Stimulated activated CD8-positive, alpha-beta memory T cell treated with anti-CD3 and anti-CD28 coated beads, Interleukin-12 subunit alpha, Interleukin-12 subunit beta, amount 100 ng/mL, for 1 hour (primary cell): ENCODE measurements around the gene TMEM143.
"Not testable (repeated sequence)": the region's sequence is repeated elsewhere in the genome, so short reads cannot be mapped to it uniquely, and the experiment has no call there.

Experiments used
- DNase-seq: peaks from one replicate; pipeline ENCODE4 v3.0.0-alpha.2; 2020; ENCODE audit warnings: low read depth

TMEM143 gene

DNA sequence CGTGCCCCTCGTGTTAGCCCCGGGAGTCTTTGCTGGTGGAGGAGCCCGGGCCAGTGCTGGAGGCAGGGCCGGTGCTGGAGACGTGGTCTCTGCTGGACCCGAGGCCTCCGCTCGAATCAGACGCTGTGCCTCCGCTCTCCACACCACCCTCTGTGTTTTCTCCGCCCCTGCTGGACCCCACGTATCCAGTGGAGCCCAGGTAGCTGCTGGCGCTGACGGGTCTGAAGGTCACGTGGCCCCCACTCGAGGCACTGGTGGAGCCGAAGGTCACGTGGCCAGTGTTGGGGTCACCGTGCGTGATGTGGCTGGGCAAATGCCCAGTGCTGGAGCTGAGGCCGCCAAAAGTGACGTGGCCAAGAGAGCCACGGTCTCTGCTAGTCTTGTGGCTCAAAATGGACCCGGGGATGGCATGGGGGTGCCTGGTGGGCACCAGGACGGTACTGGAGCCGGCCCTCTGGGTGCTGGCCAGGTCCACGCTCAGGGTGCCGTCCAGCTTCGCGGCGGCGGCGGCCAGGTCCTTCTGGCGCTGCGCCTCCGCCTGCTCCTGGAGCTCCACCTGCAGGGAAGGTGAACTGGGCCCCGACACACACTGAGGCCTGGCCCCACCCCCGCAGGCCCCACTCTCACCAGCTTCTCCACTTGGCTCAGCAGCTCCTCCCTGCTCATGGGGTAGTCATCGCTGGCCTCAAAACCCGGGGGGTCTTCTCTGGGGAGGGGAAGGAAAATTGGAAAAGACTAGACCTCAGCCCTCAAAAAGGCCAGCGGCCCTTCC, 66.6 kb downstream of the TMEM143 start:
- no peak for DNase-seq

DNA sequence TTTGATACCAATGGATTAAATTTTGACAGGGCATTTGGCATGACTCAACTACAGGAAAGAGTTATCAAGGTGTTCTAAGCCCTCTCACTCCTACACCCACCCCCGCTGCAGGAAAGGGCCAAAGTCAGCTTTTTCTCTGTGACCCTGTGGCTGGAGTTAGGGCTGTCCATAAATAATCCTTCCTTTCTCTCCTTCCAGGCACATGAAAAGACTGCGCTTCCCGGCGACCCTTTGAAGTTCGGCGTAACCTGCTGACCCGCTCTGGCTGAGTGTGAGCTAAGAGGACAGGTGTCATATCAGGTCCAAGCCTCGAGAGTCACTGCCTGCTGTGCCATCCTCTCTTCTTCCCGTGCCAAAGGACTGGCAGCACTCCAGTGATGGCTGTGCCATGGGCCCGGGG, 68.3 kb downstream of the TMEM143 start:
- DNase-seq = no peak

DNA sequence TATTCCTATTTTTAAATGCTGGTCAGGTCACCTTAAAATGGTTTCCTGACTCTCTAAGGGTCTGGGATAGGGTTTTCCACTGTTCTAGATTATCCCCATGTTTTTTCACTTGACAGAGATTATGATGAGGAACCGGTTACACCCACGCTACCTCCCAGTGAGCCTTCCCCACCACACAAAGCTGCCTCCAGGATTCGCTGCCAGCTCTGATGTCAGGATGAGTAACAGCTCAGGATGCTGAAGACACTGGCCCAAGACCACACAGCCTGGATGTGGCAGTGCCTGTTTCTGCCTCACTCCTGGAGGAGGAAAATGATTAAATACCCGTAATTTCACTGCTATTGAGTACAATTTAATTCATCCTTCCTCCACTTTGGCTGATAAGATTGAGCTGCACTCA, 70.9 kb downstream of the TMEM143 start:
- DNase-seq = no peak

DNA sequence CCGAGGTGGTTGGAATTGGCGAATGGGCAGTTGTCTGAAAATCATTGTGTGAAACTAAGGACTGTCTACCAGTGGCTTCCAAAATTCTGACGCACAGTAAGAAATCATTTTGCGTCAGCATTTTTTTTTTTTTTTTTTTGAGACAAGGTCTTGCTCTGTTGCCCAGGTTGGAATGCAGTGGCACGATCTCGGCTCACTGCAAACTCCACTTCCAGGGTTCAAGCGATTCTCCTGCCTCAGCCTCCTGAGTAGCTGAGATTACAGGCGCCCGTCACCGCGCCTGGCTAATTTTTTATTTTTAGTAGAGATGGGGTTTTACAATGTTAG, 72.3 kb downstream of the TMEM143 start:
- DNase-seq = not testable (repeated sequence)

DNA sequence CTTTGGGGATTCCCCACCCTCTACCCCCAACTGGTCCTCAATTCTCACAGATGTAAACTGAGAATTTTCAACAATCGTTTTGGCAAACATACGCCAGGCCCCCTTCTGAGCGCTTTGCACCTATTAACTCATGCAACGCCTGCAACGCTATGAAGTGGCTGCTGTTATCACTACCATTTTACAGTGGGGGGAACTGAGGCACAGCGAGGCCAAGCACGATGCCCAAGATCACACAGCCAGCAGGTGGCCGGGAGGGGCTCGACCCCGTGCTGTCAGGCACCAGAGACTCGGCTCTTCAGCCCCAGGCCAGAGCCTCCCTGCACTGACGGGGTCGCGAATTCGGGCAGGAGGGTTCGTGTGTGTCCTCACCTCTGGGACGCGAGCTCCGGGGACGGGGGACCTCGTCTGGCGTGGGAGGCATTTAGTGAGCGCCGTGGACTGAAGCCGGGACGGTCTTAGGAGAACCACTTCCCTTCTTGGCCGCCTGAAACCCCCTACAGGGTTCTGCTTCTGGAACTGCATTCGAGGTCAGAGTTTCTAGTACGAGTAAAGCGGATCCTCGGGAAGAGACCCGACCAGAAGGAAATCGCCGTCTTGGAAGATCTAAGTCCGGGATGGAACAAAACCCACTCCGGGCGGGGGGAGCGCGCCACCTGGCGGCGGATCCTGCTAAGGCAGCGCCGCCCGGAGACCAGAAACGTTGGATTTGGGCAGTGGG, 72.8 kb downstream of the TMEM143 start:
- peak; percentile 47 for DNase-seq

DNA sequence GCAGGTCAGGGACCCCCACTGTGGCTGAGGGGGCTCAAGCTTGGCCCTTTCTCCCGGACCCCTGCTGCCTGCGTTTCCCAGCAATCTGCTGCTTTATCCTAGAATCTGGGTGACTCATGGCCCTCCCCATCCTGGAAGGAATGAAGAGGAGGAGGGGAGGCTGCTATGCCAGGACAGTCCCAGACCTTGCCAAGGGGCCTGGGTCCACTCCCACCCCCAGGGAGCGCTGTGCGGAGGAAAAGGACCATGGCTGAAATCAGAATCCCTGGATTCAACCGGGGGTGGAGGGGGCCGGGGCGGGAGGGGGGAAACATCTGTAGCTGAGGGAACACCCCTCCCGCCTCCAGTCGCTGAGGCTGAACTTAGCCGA, 73.4 kb downstream of the TMEM143 start:
- DNase-seq = no peak

DNA sequence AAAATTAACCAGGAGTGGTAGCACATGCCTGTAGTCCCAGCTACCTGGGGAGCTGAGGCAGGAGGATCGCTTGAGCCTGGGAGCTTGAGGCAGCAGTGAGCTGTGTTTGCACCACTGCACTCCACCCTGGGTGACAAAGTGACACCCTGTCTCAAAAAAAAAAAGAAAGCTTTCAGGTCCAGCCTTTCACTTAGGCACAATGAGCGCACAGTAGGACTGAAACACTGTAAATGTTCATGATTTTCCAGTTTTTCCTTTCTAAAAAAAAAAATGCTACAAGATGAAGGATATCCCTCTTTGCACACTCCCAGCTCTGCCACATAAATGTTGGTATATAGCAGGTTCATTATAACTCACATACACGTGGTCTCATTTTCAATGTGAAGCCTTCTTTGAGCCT, 76.0 kb downstream of the TMEM143 start:
- DNase-seq = no peak

DNA sequence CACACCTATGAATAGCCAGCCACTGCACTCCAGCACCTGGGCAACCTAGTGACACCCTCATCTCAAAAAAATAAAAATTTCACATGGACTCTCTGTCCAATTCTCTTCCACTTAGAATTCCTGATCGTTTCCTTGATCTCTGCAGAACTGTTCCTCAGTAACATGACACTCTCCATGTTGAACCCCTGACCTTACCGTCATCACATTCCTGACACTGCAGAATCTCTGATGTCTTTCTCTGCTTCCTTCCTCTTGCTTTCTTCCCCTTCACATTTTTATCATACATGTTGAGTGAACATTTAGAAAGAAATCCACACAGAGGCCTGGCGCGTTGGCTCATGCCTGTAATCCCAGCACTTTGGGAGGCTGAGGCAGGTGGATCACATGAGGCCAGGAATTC, 78.8 kb downstream of the TMEM143 start:
- DNase-seq = no peak

DNA sequence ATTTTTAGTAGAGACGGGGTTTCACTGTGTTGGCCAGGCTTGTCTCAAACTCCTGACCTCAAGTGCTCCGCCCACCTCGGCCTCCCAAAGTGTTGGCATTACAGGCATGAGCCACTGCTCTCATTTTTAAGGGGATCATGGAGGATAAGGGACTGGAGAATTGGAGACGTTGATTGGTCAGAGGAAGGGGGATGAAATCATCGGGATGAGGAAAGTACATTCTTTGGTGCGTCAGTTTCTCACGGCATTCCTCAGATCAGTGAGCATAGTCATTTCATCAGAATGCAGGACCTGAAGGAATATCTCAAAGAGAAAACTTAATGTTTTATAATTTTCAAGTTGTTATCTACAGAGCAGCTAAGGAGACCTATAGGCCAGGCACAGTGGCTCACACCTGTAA, 79.8 kb downstream of the TMEM143 start:
- no peak for DNase-seq
